ENCODE measurements around the gene CD96. TPM values are rescaled to one million over a fixed set of nuclear protein-coding genes. Genes with fewer than 3 reads are reported as not detected.
A peak's percentile ranks its signal among the peaks of the same experiment; 100 is the strongest.

The CD96 gene
- total and polyA plus RNA-seq, 2 donors, result 27.0 to 80.2 TPM

DNA sequence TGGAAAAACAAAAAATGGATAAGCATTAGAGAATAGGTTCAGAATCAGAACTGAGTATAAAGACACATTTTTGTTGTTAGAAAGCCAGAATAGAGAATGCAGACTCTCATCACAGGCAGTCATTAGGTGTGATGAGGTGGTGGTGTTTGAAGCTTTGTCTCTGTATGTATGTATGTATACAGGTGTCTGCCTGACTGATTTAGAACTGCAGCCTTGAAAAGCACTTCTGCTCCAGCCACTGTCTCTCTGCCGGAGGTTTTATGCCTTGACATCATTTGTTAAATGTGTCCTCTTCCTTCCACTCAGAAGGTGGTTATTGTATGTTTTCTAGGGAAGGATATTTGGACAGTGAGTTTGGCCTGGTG is 133.8 kb downstream of the CD96 start:
- Histone ChIP-seq H3K4me1 (ENCODE audit: control insufficient read depth in 2 of 2, insufficient read depth in 2 of 2, low read length in 2 of 2) (peaks cover 24 to 42% of the 10 kb centered on the region in 2 donors), H3K4me3 (ENCODE audit: low read length in 2 of 2) (peak overlapping the region; percentile 69 to 73), H3K36me3 (ENCODE audit: control insufficient read depth in 2 of 2, insufficient read depth in 2 of 2, low read length in 1 of 2) (no peaks in the 10 kb centered on the region), H3K9me3 (ENCODE audit: control insufficient read depth in 2 of 2, insufficient read depth in 1 of 2, low read length in 1 of 2) (peaks cover 0 to 6% of the 10 kb centered on the region in 2 donors), H3K27me3 (ENCODE audit: control insufficient read depth in 2 of 2, insufficient read depth in 1 of 2, low read length in 1 of 2) (no peaks in the 10 kb centered on the region), H3K27ac (ENCODE audit: low read depth in 1 of 2, low read length in 1 of 2) (peak overlapping the region; percentile 72 to 92)
- peak in 1 of 9 donors; percentile 60 for DNase-seq (ENCODE audit: low read depth in 6 of 9, low spot score in 9 of 9)
- WGBS, result 71% methylated on average over 1 of the region's 1 CpG

DNA sequence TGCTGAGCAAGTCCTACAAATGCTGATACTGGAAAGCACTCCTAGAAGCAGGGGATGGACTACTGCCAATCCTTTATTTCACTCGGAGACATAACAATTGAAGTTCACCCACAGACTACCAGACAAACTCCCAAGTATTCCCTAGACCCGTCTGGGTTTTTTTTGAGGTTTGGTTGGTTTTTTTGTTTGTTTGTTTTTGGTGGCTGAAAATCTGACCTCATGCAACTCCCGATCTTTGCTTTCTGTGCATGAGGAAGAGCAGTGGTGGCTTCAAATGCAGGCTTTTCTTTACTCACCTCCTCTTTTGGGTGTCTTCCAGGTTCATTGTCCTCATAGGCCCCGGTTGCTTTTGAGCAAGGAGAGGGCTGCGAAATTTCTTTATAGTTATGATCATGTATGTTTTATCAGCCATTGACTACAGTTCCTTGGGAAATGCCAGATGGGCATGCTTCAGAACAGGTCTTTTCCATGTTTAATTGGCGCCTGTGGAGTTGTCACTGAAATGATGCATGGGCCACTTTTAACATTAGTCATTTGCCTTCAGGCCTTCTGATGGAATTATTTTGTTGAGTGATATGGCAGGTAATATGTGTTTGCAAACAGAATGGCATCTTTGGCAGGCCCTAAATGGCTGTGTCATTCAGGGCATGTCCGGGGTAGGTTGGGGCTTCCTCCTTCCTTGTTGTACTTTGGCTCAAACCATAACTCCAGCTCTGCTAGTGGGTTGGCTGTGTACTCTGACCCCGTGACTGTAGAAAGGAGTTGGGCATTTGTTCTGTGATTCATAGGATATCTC is 134.4 kb downstream of the CD96 start:
- H3K9me3 ChIP-seq (ENCODE audit: control insufficient read depth in 2 of 2, insufficient read depth in 1 of 2, low read length in 1 of 2), result peaks cover 0 to 6% of the 10 kb centered on the region in 2 donors
- no peaks in the 10 kb centered on the region for H3K36me3 ChIP-seq (ENCODE audit: control insufficient read depth in 2 of 2, insufficient read depth in 2 of 2, low read length in 1 of 2)
- peaks cover 28 to 47% of the 10 kb centered on the region in 2 donors for H3K4me1 ChIP-seq (ENCODE audit: control insufficient read depth in 2 of 2, insufficient read depth in 2 of 2, low read length in 2 of 2)
- H3K4me3 ChIP-seq (ENCODE audit: low read length in 2 of 2), result peak overlapping the region; percentile 69 to 73
- peak overlapping the region; percentile 72 to 92 for H3K27ac ChIP-seq (ENCODE audit: low read depth in 1 of 2, low read length in 1 of 2)
- DNase-seq (ENCODE audit: low read depth in 6 of 9, low spot score in 9 of 9), result peak in 1 of 9 donors; percentile 21
- 80% methylated on average over 8 of the region's 8 CpGs for WGBS
- H3K27me3 ChIP-seq (ENCODE audit: control insufficient read depth in 2 of 2, insufficient read depth in 1 of 2, low read length in 1 of 2), result no peaks in the 10 kb centered on the region

GRCh38 chr3:111677007-111677392 is 135.0 kb downstream of the CD96 start:
- H3K4me1 ChIP-seq (ENCODE audit: control insufficient read depth in 2 of 2, insufficient read depth in 2 of 2, low read length in 2 of 2), result peaks cover 29 to 51% of the 10 kb centered on the region in 2 donors
- no peaks in the 10 kb centered on the region for H3K36me3 ChIP-seq (ENCODE audit: control insufficient read depth in 2 of 2, insufficient read depth in 2 of 2, low read length in 1 of 2)
- H3K4me3 ChIP-seq (ENCODE audit: low read length in 2 of 2), result no peak overlapping the region
- H3K27ac ChIP-seq (ENCODE audit: low read depth in 1 of 2, low read length in 1 of 2), result no peak overlapping the region
- DNase-seq (ENCODE audit: low read depth in 6 of 9, low spot score in 9 of 9), result no peak
- WGBS, result 92% methylated on average over 4 of the region's 4 CpGs
- no peaks in the 10 kb centered on the region for H3K27me3 ChIP-seq (ENCODE audit: control insufficient read depth in 2 of 2, insufficient read depth in 1 of 2, low read length in 1 of 2)
- peaks cover 0 to 6% of the 10 kb centered on the region in 2 donors for H3K9me3 ChIP-seq (ENCODE audit: control insufficient read depth in 2 of 2, insufficient read depth in 1 of 2, low read length in 1 of 2)

DNA sequence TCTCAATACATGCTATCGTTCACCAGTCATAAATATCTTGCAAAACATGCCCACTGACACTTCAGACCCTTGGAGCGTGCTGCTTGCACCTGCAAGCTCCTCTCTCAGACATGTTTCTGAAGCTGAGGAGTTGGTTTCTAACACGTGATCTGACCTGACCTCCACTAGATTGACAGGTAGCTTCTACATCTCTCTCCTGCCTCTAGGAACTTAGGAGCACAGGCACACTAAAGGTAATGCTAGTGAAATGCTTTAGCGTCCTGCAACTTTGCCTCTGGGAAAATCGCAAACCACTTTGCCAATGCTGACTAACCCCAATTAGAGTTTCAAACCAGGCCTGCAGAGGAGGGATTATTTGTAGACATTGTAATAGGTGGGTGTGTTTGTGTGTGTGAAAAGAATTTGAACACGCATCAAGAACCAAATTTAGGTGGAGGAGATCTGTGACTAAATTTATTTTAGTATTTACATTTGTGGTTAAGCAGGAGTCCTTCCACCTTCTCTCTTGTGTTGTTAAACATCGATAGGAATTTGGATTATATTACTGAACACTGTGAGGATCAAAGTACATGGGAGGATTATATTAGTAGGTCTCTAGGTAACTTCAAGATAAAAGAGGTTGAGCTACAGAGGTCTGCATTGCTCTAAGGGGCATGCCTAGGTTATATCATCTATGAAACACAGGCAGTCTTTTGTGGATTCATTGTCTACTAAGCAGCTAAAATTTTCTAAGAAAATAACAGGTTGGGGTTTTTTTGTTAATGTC is 139.8 kb downstream of the CD96 start:
- Histone ChIP-seq H3K4me3 (ENCODE audit: low read length in 2 of 2) (no peak overlapping the region), H3K36me3 (ENCODE audit: control insufficient read depth in 2 of 2, insufficient read depth in 2 of 2, low read length in 1 of 2) (no peaks in the 10 kb centered on the region), H3K27ac (ENCODE audit: low read depth in 1 of 2, low read length in 1 of 2) (peak overlapping the region in 1 of 2 donors; percentile 71), H3K9me3 (ENCODE audit: control insufficient read depth in 2 of 2, insufficient read depth in 1 of 2, low read length in 1 of 2) (no peaks in the 10 kb centered on the region), H3K27me3 (ENCODE audit: control insufficient read depth in 2 of 2, insufficient read depth in 1 of 2, low read length in 1 of 2) (no peaks in the 10 kb centered on the region), H3K4me1 (ENCODE audit: control insufficient read depth in 2 of 2, insufficient read depth in 2 of 2, low read length in 2 of 2) (peaks cover 9 to 21% of the 10 kb centered on the region in 2 donors)
- peak in 2 of 9 donors; percentile 42 to 68 for DNase-seq (ENCODE audit: low read depth in 6 of 9, low spot score in 9 of 9)
- WGBS, result 82% methylated on average over 7 of the region's 7 CpGs

DNA sequence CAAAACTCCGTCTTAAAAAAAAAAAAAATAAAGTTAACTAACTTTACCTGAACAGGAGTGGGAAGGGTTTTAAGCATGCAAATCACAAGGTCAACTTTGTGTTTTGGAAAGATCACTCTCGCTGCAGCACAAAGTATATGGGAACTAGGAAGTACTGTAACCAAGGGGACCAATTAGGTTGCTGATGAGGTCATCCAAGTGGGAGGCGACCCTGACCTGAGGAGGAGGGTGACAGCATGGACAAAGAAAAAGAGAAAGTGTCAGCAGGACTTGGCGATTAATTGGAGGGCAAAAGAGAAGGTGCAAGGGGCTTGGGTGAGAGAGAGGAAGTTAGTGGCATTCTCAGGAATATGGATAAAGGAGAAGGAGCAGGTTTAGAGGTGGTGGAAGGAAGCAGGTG is 142.6 kb downstream of the CD96 start:
- no peak overlapping the region for H3K27ac ChIP-seq (ENCODE audit: low read depth in 1 of 2, low read length in 1 of 2)
- no peak overlapping the region for H3K4me3 ChIP-seq (ENCODE audit: low read length in 2 of 2)
- 99% methylated on average over 4 of the region's 4 CpGs for WGBS
- no peak for DNase-seq (ENCODE audit: low read depth in 6 of 9, low spot score in 9 of 9)
- H3K27me3 ChIP-seq (ENCODE audit: control insufficient read depth in 2 of 2, insufficient read depth in 1 of 2, low read length in 1 of 2), result no peaks in the 10 kb centered on the region
- H3K36me3 ChIP-seq (ENCODE audit: control insufficient read depth in 2 of 2, insufficient read depth in 2 of 2, low read length in 1 of 2), result no peaks in the 10 kb centered on the region
- peaks cover 5 to 10% of the 10 kb centered on the region in 2 donors for H3K4me1 ChIP-seq (ENCODE audit: control insufficient read depth in 2 of 2, insufficient read depth in 2 of 2, low read length in 2 of 2)
- no peaks in the 10 kb centered on the region for H3K9me3 ChIP-seq (ENCODE audit: control insufficient read depth in 2 of 2, insufficient read depth in 1 of 2, low read length in 1 of 2)

DNA sequence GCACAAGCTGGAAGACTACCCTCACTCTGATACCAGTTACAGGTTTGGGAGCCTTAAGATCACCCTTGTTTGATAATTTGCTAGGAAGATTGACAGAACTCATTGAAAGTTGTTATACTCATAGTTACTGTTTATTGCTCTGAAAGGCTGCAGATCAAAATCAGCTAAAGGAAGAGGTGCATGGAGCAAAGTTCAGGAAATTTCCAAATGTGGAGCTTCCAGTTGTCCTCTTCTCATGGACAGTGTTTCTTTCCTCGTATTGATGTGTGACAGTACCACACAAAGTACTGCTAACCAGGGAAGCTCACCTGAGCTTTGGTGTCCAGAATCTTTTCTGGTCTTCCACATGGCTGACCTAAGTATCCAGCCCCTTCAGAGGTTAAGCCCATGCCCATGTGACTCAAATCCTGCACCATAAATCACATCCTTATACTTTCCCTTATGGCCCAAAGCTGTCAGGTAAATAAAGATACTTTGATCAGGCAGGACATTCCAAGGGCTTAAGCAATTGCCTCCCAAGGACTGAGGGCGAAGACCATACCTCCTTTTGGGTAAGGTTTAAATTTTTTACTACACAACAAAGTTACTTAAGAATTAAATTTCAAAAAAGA is 146.3 kb downstream of the CD96 start:
- no peaks in the 10 kb centered on the region for H3K9me3 ChIP-seq (ENCODE audit: control insufficient read depth in 2 of 2, insufficient read depth in 1 of 2, low read length in 1 of 2)
- H3K27me3 ChIP-seq (ENCODE audit: control insufficient read depth in 2 of 2, insufficient read depth in 1 of 2, low read length in 1 of 2), result no peaks in the 10 kb centered on the region
- no peak overlapping the region for H3K4me3 ChIP-seq (ENCODE audit: low read length in 2 of 2)
- H3K27ac ChIP-seq (ENCODE audit: low read depth in 1 of 2, low read length in 1 of 2), result no peak overlapping the region
- no peaks in the 10 kb centered on the region for H3K36me3 ChIP-seq (ENCODE audit: control insufficient read depth in 2 of 2, insufficient read depth in 2 of 2, low read length in 1 of 2)
- no peak for DNase-seq (ENCODE audit: low read depth in 6 of 9, low spot score in 9 of 9)
- WGBS, result 98% methylated on average over 2 of the region's 2 CpGs
- peaks cover 0 to 3% of the 10 kb centered on the region in 2 donors for H3K4me1 ChIP-seq (ENCODE audit: control insufficient read depth in 2 of 2, insufficient read depth in 2 of 2, low read length in 2 of 2)

- no peak for DNase-seq (ENCODE audit: low read depth in 6 of 9, low spot score in 9 of 9)
- no peak overlapping the region for H3K4me3 ChIP-seq (ENCODE audit: low read length in 2 of 2)
- H3K27me3 ChIP-seq (ENCODE audit: control insufficient read depth in 2 of 2, insufficient read depth in 1 of 2, low read length in 1 of 2), result no peaks in the 10 kb centered on the region
- 92% methylated on average over 3 of the region's 3 CpGs for WGBS
- no peaks in the 10 kb centered on the region for H3K9me3 ChIP-seq (ENCODE audit: control insufficient read depth in 2 of 2, insufficient read depth in 1 of 2, low read length in 1 of 2)
- H3K36me3 ChIP-seq (ENCODE audit: control insufficient read depth in 2 of 2, insufficient read depth in 2 of 2, low read length in 1 of 2), result no peaks in the 10 kb centered on the region
- H3K27ac ChIP-seq (ENCODE audit: low read depth in 1 of 2, low read length in 1 of 2), result no peak overlapping the region
- peaks cover 0 to 3% of the 10 kb centered on the region in 2 donors for H3K4me1 ChIP-seq (ENCODE audit: control insufficient read depth in 2 of 2, insufficient read depth in 2 of 2, low read length in 2 of 2)
Measured at GRCh38 chr3:111690242-111690641, 148.2 kb downstream of the CD96 start.

DNA sequence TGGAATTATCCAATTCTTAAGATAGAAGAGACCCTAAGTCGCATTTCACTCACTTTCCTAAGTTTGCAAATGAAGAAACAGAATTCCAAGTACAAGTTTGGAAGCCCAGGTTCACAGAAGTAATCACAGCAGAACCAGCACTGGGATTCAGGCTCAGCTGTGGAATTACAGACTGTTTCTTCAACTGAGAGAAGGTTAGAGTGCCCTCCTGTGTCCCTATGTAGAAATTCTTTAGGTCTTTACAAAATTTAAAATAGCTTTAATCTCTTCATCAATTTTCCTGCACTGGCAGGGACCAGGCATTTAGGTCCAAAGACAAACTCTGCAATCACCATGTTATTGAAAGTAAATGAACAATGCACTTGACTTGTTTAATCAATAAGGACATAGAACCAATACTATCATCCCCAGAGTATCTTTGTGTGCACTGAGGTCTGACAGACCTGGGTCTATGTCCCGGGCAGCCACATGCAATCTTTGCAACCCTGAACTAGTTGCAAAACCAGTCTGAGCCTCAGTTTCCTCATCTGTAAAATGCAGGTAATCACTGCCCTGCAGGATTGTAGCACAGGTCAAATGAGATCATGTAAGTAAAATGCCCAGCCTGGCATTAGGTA is 149.4 kb downstream of the CD96 start:
- Histone ChIP-seq H3K27ac (ENCODE audit: low read depth in 1 of 2, low read length in 1 of 2) (no peak overlapping the region), H3K4me3 (ENCODE audit: low read length in 2 of 2) (no peak overlapping the region), H3K9me3 (ENCODE audit: control insufficient read depth in 2 of 2, insufficient read depth in 1 of 2, low read length in 1 of 2) (no peaks in the 10 kb centered on the region), H3K36me3 (ENCODE audit: control insufficient read depth in 2 of 2, insufficient read depth in 2 of 2, low read length in 1 of 2) (no peaks in the 10 kb centered on the region), H3K27me3 (ENCODE audit: control insufficient read depth in 2 of 2, insufficient read depth in 1 of 2, low read length in 1 of 2) (no peaks in the 10 kb centered on the region), H3K4me1 (ENCODE audit: control insufficient read depth in 2 of 2, insufficient read depth in 2 of 2, low read length in 2 of 2) (peaks cover 0 to 3% of the 10 kb centered on the region in 2 donors)
- peak in 1 of 9 donors; percentile 52 for DNase-seq (ENCODE audit: low read depth in 6 of 9, low spot score in 9 of 9)
- 65% methylated on average over 2 of the region's 2 CpGs for WGBS

All from thymus (tissue), 11 donors.